C4-2B (cell line): ENCODE results near the gene ZBTB48.

ENCODE experiments used
- H3K27ac ChIP-seq: fragments of 450-650 bp; 2 replicates; pipeline ENCODE4 v1.5.1; 2017
- ZFX ChIP-seq: fragments of 450-650 bp; IDR thresholded peaks from 2 replicates; pipeline ENCODE4 v1.6.1; 2017
- TF ChIP-seq, protein P1 (sequence below): fragments of 450-650 bp; conservative IDR thresholded peaks from 2 replicates; pipeline ENCODE4 v1.5.1; 2017; ENCODE audit warnings: mild to moderate bottlenecking

Gene ZBTB48

DNA sequence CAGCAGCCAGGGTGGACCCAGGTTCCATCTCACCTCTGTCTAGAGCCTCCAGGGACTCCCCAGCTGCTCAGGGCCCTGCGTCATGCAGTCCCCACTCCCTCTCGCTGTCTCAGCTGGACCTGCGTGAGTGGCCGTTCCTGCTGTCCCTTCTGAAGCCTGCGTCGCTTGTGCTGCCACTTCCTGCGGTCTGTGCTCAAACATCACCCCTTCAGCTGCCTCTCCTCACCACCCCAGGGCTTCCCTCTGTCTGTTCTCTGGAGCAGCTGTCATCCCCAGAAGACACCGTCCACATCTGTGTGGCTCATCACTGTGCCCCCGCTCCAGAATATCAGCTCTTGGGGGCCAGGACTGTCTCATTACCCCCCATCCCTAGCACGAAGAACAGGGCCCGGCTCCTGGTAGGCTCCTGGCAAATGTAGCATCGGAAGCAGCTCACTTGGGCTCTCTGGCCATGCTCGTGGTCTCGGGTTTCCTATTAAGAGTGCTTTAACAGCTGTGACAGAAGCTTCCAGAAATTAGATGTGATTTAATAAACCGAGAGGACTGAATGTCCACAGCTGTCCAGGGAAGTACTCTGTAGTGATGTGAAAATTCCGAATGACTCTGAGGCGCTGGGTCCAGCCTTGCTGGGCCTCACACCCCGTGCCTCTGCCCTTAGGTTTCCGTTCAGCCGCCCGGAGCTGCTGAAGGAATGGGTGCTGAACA, 48.2 kb downstream of the ZBTB48 start:
- H3K27ac ChIP-seq = no peak overlapping the region
- no peak for TF ChIP-seq ZFX
- TF ChIP-seq, protein P1, sequence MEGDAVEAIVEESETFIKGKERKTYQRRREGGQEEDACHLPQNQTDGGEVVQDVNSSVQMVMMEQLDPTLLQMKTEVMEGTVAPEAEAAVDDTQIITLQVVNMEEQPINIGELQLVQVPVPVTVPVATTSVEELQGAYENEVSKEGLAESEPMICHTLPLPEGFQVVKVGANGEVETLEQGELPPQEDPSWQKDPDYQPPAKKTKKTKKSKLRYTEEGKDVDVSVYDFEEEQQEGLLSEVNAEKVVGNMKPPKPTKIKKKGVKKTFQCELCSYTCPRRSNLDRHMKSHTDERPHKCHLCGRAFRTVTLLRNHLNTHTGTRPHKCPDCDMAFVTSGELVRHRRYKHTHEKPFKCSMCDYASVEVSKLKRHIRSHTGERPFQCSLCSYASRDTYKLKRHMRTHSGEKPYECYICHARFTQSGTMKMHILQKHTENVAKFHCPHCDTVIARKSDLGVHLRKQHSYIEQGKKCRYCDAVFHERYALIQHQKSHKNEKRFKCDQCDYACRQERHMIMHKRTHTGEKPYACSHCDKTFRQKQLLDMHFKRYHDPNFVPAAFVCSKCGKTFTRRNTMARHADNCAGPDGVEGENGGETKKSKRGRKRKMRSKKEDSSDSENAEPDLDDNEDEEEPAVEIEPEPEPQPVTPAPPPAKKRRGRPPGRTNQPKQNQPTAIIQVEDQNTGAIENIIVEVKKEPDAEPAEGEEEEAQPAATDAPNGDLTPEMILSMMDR = no peak

DNA sequence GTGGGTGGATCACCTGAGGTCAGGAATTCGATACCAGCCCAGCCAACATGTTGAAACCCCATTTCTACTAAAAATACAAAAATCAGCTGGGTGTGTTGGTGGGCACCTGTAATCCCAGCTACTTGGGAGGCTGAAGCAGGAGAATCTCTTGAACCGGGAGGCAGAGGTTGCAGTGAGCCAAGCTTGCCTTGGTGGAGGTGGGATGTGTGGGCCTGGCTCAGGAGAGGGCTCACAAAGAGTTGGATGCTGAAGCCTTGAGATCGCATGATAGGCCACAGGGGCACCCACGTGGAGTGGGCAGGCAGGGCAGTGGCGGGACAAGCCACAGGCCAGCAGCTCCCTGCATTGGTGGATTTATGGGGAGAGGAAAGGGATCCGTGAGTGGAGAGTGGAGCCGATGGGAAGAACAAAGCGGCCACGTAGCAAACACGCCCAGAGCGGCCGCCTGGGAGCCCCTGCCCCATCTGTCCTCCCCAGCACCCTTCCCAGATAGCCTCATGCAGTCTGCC, 49.2 kb downstream of the ZBTB48 start:
- H3K27ac ChIP-seq = no peak overlapping the region
- TF ChIP-seq ZFX = no peak
- TF ChIP-seq, protein P1 = no peak

DNA sequence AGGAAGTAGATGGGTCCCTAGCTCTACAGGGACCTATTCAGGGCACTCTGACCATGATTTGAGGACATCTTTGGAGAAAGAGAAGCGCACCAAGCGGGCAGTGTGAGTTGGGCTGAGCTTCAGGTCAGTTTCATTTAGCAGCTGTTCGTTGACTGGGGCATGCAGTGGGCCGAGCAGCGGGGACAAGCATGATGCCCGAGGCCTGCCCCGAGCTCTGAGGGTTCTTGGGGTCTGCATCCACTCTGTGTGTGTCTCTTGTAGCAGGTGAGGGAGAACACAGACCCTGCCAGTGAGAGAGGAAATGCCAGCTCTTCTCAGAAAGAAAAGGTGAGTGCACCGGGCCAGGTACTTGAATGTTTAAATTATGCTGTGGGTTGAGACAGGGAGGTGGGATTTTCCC, 50.2 kb downstream of the ZBTB48 start:
- H3K27ac ChIP-seq = no peak overlapping the region
- TF ChIP-seq ZFX = no peak
- TF ChIP-seq, protein P1 = no peak

DNA sequence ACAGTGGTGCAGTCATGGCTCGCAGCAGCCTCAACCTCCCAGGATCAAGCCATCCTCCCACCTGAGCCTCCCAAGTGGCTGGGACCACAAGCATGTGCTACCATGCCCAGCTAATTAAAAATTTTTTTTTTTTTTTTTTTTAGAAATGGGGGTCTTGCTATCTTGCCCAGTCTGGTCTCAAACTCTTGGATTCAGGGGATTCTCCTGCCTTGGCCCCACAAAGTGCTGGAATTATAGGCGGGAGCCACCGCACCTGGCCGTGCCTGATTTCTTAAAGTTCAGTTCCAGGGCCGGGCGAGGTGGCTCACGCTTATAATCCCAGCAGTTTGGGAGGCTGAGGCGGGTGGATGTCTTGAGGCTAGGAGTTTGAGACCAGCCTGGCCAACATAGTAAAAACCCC, 51.3 kb downstream of the ZBTB48 start:
- H3K27ac ChIP-seq = no peak overlapping the region
- TF ChIP-seq ZFX = no peak
- TF ChIP-seq, protein P1 = no peak

DNA sequence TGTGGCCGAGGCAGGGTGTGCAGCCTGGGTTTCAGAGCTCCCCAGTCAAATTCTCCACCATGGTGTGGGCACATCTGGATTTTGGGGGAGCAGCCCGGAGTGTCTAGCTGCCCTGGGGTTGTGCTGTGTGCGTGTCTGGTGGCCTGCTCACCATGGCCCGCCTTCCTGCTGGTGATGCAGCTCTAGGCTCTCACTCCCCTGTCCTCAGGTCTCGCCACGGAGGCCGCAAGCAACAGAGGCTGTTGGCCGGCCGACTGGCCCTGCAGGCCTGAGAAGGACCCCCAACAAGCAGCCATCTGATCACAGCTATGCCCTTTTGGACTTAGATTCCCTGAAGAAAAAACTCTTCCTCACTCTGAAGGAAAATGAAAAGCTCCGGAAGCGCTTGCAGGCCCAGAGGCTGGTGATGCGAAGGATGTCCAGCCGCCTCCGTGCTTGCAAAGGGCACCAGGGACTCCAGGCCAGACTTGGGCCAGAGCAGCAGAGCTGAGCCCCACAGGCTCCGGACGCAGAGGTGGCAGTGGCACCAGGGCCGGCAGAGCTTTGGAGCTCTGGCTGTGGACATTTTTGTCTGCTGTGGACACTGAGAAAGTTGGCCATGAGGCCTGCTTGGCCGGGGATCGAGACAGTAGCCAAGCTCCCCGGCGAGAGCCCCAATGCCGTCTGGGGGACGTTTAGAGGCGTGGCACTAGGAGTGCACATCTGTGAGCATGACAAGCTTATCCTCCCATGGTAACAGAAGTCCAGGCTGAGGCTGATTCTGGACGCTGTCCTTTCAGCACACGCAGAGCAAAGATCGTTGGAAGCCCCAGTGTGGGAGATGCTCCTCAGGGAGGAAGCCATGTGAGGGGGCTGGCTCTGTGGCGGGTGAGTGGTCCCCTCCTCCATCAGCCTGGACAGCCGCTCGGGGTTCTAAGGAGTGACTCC, 53.1 kb downstream of the ZBTB48 start:
- TF ChIP-seq, protein P1 = no peak
- no peak for TF ChIP-seq ZFX

DNA sequence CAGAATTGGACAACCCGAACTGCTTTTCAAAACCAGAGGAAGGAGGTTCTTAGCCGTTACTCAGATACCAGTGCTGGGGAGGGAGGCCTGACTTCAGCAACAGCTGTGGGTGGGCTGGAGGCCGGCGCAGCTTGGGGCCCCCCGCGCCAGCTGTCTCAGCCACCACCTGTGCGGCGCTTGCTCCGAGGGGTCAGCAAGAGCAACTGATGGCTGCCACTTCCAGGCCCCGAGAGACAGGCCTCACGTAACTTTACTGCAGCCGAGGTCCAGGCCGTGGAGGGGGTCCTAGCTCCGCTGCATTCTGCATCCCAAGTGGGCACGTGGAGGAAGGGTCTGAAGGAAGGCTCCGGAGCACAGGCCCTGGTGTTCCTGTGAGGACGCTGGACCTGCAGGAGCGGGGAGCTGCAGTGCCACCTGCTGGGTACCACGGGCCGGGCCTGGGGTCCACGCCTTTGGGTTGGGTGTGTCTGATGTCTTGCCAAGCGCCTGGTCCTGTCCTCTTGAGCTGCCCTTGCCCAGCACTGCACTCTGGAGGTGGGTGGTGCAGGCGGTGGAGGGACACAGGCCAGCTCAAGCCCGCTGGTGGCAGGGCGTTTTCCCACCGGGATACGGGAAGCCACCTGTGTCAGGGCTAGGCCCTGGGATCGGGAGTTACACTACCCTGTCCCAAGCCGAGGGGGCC, 54.7 kb downstream of the ZBTB48 start:
- H3K27ac ChIP-seq = no peak overlapping the region
- TF ChIP-seq, protein P1 = no peak; the same call in 1 of the 2 replicates
- TF ChIP-seq ZFX = no peak

More for the DNA sequence above, 53.1 kb downstream of the ZBTB48 start:
- no peak overlapping the region for H3K27ac ChIP-seq
